HG02970 (cell line): ENCODE measurements around the gene ARF6.
"Not testable (repeated sequence)": the region's sequence is repeated elsewhere in the genome, so short reads cannot be mapped to it uniquely, and the experiment has no call there.

Source experiments
- ATAC-seq: cut with Tn5 transposase; IDR thresholded peaks from one replicate; pipeline ENCODE4 v1.9.1; 2021; ENCODE audit warnings: mild to moderate bottlenecking, moderate library complexity, moderate number of reproducible peaks; ENCODE audit not compliant: unreplicated experiment, low FRiP score

The ARF6 gene

GRCh38 chr14:49875640-49876198 lies 17.2 kb upstream of the ARF6 start:
- ATAC-seq = no peak

- no peak for ATAC-seq
Measured at GRCh38 chr14:49876563-49877127, 16.2 kb upstream of the ARF6 start.

DNA sequence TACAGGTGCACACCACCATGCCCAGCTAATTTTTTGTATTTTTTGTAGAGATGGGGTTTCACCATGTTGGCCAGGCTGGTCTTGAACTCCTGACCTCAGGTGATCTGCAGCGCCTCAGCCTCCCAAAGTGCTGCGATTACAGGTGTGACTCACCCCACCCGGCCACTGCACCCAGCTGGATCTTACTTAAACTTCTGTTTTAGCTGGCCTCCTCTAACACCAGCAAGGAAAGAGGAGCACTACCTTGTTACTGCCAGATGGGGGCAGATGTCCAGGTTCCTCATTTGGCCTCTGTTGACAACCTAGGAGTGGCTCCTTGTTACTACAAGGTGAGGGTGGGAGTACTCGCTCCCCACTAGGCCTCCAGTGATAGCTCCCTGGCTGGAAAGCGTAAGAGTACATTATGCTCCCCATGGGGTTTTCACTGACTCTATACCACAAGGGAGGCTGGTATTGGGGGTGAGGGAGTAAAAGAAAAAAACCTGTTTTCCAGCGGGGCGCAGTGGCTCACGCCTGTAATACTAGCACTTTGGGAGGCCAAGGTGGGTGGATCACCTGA lies 13.2 kb upstream of the ARF6 start:
- ATAC-seq = no peak

DNA sequence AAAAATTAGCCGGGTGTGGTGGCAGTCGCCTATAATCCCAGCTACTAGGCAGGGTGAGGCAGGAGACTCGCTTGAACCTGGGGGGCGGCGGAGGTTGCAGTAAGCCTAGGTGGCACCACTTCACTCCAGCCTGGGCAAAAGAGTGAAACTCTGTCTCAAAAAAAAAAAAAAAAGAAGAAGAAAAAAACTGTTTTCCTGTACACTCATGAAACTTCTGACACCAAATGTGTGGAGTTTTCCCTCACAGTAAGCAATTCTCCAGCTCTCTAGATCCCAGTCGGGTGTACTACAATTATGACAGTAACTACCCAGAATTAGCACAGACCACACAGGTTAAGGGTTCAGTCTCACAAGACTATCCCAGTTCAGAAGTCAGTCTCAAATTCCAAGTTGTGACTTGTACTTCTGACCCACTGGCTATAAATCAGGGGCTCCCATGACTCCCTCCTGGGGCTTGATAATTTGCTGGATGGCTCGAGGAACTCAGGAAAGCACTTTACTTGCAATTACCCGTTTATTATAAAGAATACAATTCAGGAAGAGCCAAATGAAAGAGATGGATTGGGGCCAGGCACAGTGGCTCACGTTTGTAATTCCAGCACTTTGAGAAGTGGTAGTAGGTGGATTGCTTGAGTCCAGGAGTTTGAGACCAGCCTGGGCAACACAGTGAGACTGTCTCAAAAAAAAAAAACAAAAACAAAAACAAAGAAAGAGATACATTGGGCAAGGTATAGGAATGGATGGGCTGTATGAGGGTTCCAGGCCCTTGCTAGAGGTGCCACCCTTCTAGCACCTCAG lies 12.4 kb upstream of the ARF6 start:
- ATAC-seq = no peak

- no peak for ATAC-seq
Measured at GRCh38 chr14:49881350-49882001, 11.4 kb upstream of the ARF6 start.

DNA sequence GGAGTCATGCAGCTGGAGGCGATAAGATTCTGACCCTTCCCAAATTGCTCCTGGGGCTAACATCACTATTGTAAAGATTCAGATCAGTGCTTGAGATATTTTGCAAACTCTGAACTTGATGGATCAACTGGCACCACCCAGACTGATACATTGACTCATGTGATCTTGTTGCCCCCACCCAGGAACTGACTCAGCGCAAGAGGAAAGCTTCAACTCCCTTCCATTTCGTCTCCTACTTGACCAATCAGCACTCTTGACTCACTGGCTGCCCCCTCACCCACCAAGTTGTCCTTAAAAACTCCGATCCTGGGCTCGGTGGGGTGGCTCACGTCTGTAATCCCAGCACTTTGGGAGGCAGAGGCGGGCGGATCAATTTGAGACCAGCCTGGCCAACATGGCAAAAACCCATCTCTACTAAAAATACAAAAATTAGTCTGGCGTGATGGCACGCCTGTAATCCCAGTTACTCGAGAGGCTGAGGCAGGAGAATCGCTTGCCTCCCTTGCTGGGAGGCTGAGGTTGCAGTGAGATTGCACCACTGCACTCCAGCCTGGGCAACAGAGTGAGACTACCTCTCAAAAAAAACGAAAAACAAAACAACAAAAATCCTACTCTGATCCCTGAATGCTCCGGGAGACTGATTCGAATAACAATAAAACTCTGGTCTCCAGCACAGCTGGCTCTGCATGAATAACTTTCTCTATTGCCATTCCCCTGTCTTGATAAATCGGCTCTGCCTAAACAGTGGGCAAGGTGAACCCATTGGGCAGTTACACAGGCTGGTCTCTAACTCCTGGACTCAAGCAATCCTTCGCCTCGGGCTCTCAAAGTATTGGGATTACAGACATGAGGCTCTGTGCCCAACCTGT lies 9.8 kb upstream of the ARF6 start:
- ATAC-seq = no peak

DNA sequence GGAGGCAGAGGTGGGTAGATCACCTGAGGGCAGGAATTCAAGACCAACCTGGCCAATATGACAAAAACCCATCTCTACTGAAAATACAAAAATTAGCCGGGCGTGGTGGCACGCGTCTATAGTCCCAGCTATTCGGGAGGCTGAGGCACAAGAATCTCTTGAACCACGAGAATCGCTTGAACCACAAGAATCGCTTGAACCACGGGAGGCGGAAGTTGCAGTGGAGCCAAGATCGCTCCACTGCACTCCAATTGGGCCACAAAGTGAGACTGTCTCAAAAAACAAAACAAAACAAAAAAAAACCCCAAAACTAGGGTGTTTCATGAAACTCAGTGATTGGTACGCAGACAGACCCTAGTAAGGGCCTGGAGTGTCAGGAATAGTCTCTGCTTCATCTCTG lies 6.4 kb upstream of the ARF6 start:
- no peak for ATAC-seq

- no peak for ATAC-seq
Measured at GRCh38 chr14:49888293-49888692, 4.6 kb upstream of the ARF6 start.

- ATAC-seq = peak; percentile 0
Measured at GRCh38 chr14:49892301-49892635, 614 bp upstream of the ARF6 start.

DNA sequence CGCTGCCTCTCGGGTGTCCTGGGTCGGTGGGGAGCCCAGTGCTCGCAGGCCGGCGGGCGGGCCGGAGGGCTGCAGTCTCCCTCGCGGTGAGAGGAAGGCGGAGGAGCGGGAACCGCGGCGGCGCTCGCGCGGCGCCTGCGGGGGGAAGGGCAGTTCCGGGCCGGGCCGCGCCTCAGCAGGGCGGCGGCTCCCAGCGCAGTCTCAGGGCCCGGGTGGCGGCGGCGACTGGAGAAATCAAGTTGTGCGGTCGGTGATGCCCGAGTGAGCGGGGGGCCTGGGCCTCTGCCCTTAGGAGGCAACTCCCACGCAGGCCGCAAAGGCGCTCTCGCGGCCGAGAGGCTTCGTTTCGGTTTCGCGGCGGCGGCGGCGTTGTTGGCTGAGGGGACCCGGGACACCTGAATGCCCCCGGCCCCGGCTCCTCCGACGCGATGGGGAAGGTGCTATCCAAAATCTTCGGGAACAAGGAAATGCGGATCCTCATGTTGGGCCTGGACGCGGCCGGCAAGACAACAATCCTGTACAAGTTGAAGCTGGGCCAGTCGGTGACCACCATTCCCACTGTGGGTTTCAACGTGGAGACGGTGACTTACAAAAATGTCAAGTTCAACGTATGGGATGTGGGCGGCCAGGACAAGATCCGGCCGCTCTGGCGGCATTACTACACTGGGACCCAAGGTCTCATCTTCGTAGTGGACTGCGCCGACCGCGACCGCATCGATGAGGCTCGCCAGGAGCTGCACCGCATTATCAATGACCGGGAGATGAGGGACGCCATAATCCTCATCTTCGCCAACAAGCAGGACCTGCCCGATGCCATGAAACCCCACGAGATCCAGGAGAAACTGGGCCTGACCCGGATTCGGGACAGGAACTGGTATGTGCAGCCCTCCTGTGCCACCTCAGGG lies 679 bp downstream of the ARF6 start:
- peak; percentile 33 for ATAC-seq

DNA sequence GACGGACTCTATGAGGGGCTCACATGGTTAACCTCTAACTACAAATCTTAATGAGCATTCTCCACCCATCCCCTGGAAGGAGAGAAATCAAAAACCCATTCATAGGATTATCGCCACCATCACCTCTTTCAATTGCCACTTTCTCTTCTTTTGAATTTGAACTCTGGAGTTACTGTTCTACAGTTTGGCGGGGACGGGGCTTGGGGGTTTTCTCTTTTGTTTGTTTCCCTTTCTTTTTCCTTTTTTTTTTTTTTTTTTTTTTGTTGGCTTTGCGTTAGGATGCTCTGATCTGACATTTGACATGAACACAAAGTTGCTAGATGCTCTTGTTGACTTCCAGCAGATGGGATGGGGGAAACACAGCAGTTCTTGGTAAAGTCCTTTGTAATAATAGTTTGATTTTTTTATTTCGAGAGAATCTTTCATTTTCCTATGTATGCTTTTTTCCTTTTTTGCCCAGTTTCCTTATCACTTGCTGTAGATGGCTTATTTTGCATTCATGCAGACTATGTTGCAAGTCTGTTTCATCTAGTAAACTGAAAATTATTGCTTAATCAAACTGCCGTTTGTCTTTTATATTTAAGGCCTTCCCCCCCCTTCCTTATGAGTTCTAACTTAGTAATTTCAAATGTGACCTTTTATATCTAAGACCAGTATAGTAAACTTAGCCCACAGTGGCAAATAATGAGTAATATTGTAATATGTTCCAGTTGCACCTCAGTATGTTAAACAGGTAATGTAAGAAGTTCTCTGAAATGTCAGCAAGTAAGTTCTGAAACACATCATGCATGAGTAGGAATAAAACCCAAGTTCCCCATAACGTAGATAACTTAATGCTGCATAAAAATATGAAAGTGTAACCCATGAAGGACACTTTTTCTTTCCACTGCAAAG lies 1.6 kb downstream of the ARF6 start:
- ATAC-seq = not testable (repeated sequence)

DNA sequence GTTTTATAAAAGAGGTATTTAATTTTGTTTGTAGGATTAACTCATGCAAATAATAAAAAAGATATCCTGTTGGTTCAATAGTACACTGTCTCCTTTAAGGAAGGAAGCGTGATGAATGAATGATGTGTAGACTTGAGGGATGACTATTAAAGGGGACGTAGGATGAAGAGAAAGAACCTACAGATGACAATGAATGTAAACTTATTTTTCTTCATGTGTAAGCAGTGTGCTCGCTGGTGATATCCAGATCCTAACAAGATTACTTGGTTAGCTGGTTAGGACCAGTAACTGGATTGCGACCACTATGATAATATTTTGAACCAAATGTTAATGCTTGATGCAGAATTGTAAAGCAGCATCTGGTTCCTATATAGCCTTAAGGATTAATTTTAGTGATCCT lies 2.6 kb downstream of the ARF6 start:
- no peak for ATAC-seq

DNA sequence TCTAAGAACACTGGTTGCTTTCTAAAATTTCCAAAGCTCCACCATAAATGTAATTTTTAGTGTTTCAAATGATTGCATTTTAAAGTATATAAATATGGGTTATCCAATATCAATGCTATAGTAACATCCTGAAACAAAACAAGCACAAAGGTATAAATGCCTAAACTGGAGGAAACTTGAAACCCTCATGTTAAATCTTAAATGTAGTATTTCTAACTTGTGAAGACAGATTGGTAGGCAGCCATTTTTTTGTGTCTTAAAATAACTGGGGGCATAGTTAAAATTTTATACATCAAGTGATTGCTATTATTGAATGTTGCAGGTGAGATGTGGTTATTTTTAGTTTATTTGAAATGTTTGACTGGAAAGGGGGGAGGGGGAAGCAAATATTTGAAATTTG lies 3.4 kb downstream of the ARF6 start:
- ATAC-seq = not testable (repeated sequence)

GRCh38 chr14:49896966-49897365 lies 4.1 kb downstream of the ARF6 start:
- no peak for ATAC-seq

- ATAC-seq = no peak
Measured at GRCh38 chr14:49897414-49897813, 4.5 kb downstream of the ARF6 start.

GRCh38 chr14:49897965-49898364 lies 5.1 kb downstream of the ARF6 start:
- no peak for ATAC-seq

DNA sequence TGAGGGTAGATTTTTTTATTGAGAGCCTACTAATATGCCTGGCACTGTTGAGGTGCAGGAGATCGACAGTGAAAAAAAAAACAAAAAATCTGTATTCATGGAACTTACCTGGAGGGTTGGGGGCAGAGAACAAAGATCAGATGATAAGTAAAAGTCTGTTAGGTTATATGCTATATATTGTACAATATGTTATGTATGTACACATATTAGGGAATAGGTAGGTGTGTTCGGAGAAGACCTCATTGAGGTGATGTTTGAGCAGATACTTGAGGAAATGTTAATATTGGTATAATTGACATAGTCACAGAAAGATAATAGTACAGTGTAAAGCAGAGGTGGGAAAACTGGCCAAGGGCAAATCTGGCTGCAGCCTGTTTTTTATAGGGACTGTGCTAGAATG lies 5.6 kb downstream of the ARF6 start:
- no peak for ATAC-seq

DNA sequence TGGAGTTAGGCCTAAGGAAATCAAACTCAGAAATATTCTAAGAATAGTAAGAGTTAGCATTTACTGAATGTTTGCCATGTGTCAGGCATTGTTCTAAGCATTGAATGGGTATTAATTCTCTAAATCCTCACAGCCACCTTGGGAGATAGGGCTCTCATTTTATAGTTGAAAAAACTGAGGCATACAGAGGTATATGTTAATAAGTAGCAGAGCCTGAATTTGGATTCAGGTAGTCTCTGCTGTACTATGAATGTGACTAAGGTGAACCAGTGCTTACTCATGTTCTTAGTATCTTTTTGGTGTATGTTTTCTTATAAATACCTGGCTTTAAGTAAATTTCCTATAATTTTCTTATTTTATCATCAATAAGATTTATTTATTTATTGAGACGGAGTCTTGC lies 8.1 kb downstream of the ARF6 start:
- no peak for ATAC-seq
